Measurements from ENCODE around the gene TJAP1.
"Not testable (repeated sequence)": the region's sequence is repeated elsewhere in the genome, so short reads cannot be mapped to it uniquely, and the experiment has no call there.

The TJAP1 gene

DNA sequence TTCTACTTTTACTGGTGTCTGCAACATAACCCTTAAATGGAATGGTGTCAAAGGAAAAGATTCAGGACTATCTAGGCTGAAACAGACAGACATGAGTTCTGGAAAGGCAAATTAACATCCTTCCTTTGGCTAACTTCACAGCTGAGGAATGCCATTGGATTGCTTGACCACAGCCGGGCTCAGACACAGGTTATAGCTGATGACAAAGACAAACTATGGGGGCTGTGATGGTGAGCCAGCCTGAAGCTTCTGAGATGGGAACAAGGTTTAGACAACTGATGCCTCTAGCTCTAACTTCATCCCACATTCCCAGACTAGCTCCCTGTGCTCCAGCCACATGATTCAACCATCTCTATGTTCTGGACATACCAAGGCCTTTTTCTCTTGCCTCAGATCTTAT is 54.8 kb downstream of the TJAP1 start:
- no peak for DNase-seq (ENCODE audit: low read depth)

DNA sequence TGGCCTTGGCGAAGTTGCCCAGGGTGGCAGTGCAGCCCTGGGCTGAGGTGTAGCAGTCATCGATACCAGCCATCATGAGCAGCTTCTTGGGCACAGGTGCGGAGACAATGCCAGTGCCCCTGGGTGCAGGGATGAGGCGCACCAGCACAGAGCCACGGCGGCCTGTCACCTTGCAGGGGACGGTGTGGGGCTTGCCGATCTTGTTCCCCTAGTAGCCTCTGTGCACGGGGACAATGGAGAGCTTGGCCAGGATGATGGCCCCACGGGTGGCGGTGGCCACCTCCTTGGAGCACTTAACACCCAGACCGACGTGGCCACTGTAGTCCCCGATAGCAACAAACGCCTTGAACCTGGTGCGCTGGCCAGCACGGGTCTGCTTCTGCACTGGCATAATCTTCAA is 61.6 kb downstream of the TJAP1 start:
- DNase-seq (ENCODE audit: low read depth): not testable (repeated sequence)

DNA sequence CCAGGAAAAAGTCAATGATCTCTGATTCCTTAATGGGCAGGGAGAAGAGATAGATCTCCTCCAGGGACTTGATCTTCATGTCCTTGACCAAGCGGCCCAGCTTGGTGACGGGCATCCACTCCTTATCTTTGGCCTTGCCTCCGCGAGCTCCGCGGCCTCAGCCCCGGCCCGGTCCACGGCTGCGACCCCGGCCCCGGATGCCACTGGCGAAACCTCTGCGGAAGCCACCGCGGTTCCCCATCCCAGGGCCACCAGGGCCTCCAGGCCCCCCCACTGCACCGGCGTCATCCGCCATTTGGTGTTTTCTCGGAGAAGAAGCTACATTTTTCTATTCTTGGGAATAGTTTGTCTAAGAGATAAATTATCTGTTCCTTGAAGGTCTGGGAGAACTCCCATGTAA is 62.0 kb downstream of the TJAP1 start:
- DNase-seq (ENCODE audit: low read depth): not testable (repeated sequence)

DNA sequence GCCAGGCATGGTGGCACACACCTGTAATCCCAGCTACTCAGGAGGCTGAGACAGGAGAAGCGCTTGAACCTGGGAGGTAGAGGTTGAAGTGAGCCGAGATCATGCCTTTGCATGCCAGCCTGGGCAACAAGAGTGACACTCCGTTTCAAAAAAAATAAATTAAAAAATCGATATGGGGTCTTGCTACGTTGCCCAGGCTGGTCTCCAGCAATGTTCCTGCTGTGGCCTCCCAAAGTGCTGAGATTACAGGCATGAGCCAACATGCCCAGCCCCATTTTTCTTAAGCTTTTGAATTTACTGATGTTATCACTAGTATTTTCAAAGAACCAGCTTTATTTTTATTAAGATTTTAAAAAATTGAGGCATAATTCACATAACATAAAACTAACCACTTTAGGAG is 63.1 kb downstream of the TJAP1 start:
- no peak for DNase-seq (ENCODE audit: low read depth)

DNA sequence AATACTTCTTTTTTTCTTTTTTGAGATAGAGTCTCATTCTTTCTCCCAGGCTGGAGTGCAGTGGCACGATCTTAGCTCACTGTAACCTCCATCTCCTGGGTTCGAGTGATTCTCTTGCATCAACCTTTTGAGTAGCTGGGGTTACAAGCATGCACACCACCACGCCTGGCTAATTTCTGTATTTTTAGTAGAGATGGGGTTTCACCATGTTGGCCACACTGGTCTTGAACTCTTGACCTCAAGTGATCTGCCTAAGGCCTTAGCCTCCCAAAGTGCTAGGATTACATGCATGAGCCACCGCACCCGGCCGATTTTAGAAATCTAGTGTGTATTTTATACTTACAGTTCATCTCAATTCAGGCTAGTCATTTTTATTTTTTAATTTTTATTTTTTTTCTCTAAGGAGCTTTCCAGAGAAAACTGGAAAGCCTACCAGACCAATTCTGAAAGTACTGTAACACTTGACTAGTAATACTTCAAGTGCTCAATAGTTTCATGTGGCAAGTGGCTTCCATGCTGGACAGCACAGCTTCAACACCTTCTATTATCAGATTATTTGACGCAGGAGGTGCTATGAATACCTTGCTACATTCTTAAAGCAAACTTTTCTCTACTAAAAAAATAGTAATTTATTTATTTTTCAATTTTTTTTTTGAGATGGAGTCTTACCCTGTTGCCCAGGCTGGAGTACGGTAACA is 64.6 kb downstream of the TJAP1 start:
- DNase-seq (ENCODE audit: low read depth): no peak

DNA sequence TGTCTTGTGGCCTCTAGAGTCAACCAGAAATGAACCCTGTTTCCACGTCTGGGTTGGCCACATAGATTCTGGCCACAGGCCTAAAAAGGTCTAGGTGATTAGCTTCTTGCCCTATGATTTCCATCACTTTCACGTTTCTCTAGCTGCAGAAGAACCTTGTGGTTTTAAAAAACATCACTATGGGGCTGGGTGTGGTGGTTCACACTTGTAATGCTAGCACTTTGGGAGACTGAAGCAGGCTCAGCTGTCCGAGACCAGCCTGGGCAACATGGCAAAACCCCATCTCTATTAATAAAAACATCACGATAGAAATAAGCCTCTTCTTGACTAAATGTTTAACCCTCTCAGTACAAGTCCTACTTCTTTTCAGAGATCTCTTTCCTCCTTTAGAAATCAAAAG is 67.1 kb downstream of the TJAP1 start:
- no peak for DNase-seq (ENCODE audit: low read depth)

DNA sequence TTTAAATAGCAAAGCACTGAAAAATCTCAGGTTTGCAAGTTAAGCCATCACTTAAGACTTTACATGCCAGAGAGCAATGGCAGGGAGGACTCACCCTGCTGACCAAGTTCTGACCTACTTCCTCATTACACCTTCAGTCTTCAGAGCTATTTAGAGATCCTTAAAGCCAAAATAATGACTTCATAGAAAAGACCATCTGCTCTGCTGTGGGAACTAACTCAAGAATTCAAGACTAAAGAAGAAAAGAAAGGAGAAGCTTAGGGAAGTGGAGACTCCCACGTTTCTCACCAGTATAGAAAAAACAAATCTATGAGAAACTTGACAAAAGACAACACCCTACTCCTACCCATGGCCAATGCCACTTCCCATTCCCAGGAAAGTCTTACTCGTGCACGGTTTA is 69.9 kb downstream of the TJAP1 start:
- DNase-seq (ENCODE audit: low read depth): no peak

Measured in stimulated activated CD8-positive, alpha-beta memory T cell treated with anti-CD3 and anti-CD28 coated beads, Interleukin-15, amount 100 ng/mL, for 1 hour (primary cell).